HCT116 (cell line): ENCODE results near the gene FRMD4A. TPM values are rescaled to one million over a fixed set of nuclear protein-coding genes. Genes with fewer than 3 reads are reported as not detected.

ENCODE experiments used
- ATAC-seq: fragments of 200-7000 bp; cut with Tn5 transposase; 2 replicates; pipeline ENCODE4 v1.9.1; 2020; ENCODE audit warnings: mild to moderate bottlenecking, moderate library complexity
- BruUV-seq: library from RNA; stranded (reverse); fragments of 400-500 nt; replicated peaks from 2 replicates; lab custom pipeline; 2021; lab: Mats Ljungman, UMichigan
- CTCF ChIA-PET: fragments of 300-600 bp; sonication (Branson Sonifier 250); formaldehyde crosslinking; loops from one replicate; lab custom pipeline; 2021; ENCODE audit warnings: antibody characterized with exemption; lab: Charles Lee
- POLR2A ChIA-PET: fragments of 300-600, 350-600 bp; sonication (Branson Sonifier 250); formaldehyde crosslinking; loops from one replicate; lab custom pipeline; 2021; ENCODE audit warnings: antibody characterized with exemption; lab: Charles Lee
- RAD21 ChIA-PET, 2 experiments: fragments of 300-600 bp; sonication (Branson Sonifier 250); formaldehyde crosslinking; loops; one replicate each; lab custom pipeline; 2023; ENCODE audit warnings: low total read pairs in 2 of 2; ENCODE audit not compliant: uncharacterized antibody in 2 of 2, unreplicated experiment in 2 of 2, low non-redundant PET in 1 of 2; lab: Charles Lee
- DNase-seq: peaks from one replicate; pipeline ENCODE4 v3.0.0-alpha.2; 2010; ENCODE audit warnings: low read depth, low spot score
- H2AFZ ChIP-seq: fragments of 200-600 bp; shearing (Covaris generic), sonication (generic); 2 replicates; pipeline ENCODE4 v1.6.1; 2017; ENCODE audit warnings: low read depth, mixed run types, mixed read lengths, antibody characterized with exemption, low read length; ENCODE audit not compliant: poor library complexity, severe bottlenecking
- H3K27ac ChIP-seq: 2 replicates; pipeline ENCODE4 v1.5.1; 2012; ENCODE audit warnings: low read depth, low read length
- H3K27me3 ChIP-seq: fragments of 200-600 bp; sonication (generic); 2 replicates; pipeline ENCODE4 v1.6.1; 2016; ENCODE audit warnings: mixed run types, low read length, mixed read lengths; ENCODE audit not compliant: insufficient read depth
- H3K36me3 ChIP-seq, 2 experiments: fragments of 200-500 bp in 1 of 2; fragments of 200-600 bp in 1 of 2; sonication (Bioruptor generic) in 1 of 2; sonication (generic) in 1 of 2; 2 replicates each; pipeline versions ENCODE4 v1.5.1 to v1.6.1; 2014 to 2016; ENCODE audit warnings: low read length in 2 of 2, inconsistent platforms in 1 of 2, mixed read lengths in 1 of 2, mixed run types in 1 of 2; ENCODE audit not compliant: insufficient read depth in 2 of 2, control insufficient read depth in 1 of 2
- H3K4me1 ChIP-seq, 2 experiments: fragments of 200-600 bp in 1 of 2; sonication (generic) in 1 of 2; 2 replicates each; pipeline versions ENCODE4 v1.5.1 to v1.6.1; 2012 to 2017; ENCODE audit warnings: low read length in 2 of 2, inconsistent platforms in 1 of 2, mild to moderate bottlenecking in 1 of 2, mixed read lengths in 1 of 2, mixed run types in 1 of 2, moderate library complexity in 1 of 2; ENCODE audit not compliant: insufficient read depth in 2 of 2, control insufficient read depth in 1 of 2
- H3K4me2 ChIP-seq: fragments of 200-600 bp; sonication (generic); 2 replicates; pipeline ENCODE4 v1.6.1; 2017; ENCODE audit warnings: mixed run types, low read length, mixed read lengths
- H3K4me3 ChIP-seq, 2 experiments: fragments of 200-600 bp in 1 of 2; sonication (generic) in 1 of 2; replicated peaks in 1 of 2; 2 replicates each; pipeline ENCODE4 v1.5.1; 2011 to 2016; ENCODE audit warnings: low read length in 2 of 2, control low read depth in 1 of 2, low read depth in 1 of 2, mild to moderate bottlenecking in 1 of 2, mixed read lengths in 1 of 2, mixed run types in 1 of 2
- H3K79me2 ChIP-seq: fragments of 200-600 bp; sonication (generic); 2 replicates; pipeline ENCODE4 v1.6.1; 2017; ENCODE audit warnings: mild to moderate bottlenecking, mixed run types, low read length, moderate library complexity, mixed read lengths; ENCODE audit not compliant: insufficient read depth
- H3K9ac ChIP-seq: fragments of 200-600 bp; sonication (generic); 2 replicates; pipeline ENCODE4 v1.6.1; 2016; ENCODE audit warnings: low read length, mixed read lengths
- H3K9me2 ChIP-seq: fragments of 200-600 bp; sonication (generic), shearing (Covaris generic); 2 replicates; pipeline ENCODE4 v1.6.1; 2017; ENCODE audit warnings: mixed run types, mild to moderate bottlenecking, moderate library complexity; ENCODE audit not compliant: insufficient read depth
- H3K9me3 ChIP-seq, 2 experiments: fragments of 200-500 bp in 1 of 2; fragments of 200-600 bp in 1 of 2; sonication (Bioruptor generic) in 1 of 2; sonication (generic) in 1 of 2; 2 replicates each; pipeline ENCODE4 v1.6.1; 2014 to 2017; ENCODE audit warnings: low read length in 2 of 2, mixed read lengths in 2 of 2, inconsistent platforms in 1 of 2, low read depth in 1 of 2, mild to moderate bottlenecking in 1 of 2, mixed run types in 1 of 2, moderate library complexity in 1 of 2; ENCODE audit not compliant: control insufficient read depth in 1 of 2, insufficient read depth in 1 of 2
- H4K20me1 ChIP-seq: fragments of 200-600 bp; sonication (generic), shearing (Covaris generic); 2 replicates; pipeline ENCODE4 v1.6.1; 2017; ENCODE audit warnings: mixed run types, mild to moderate bottlenecking, moderate library complexity; ENCODE audit not compliant: insufficient read depth
- CBX3 ChIP-seq: IDR thresholded peaks from 2 replicates; pipeline ENCODE4 v1.6.1; 2012; ENCODE audit warnings: low read depth
- EGR1 ChIP-seq: IDR thresholded peaks from 2 replicates; pipeline ENCODE4 v1.6.1; 2012; ENCODE audit warnings: low read depth
- ELF1 ChIP-seq: IDR thresholded peaks from 2 replicates; pipeline ENCODE4 v1.6.1; 2012; ENCODE audit warnings: low read depth, borderline replicate concordance
- EZH2phosphoT487 ChIP-seq: fragments of 200-600 bp; IDR thresholded peaks from 2 replicates; pipeline ENCODE4 v1.6.1; 2018; ENCODE audit warnings: antibody characterized with exemption, borderline replicate concordance
- FOSL1 ChIP-seq: IDR thresholded peaks from 2 replicates; pipeline ENCODE4 v1.6.1; 2012; ENCODE audit warnings: low read depth
- POLR2A ChIP-seq: IDR thresholded peaks from 2 replicates; pipeline ENCODE4 v1.7.0; 2011; ENCODE audit warnings: borderline replicate concordance; ENCODE audit not compliant: insufficient read depth, insufficient read length; ENCODE audit errors: extremely low read depth
- POLR2AphosphoS5 ChIP-seq: IDR thresholded peaks from 2 replicates; pipeline ENCODE4 v1.6.1; 2011; ENCODE audit warnings: mild to moderate bottlenecking, low read depth, low read length, moderate library complexity
- RAD21 ChIP-seq: IDR thresholded peaks from 2 replicates; pipeline ENCODE4 v1.6.1; 2012; ENCODE audit warnings: low read depth, mild to moderate bottlenecking
- SIN3A ChIP-seq: IDR thresholded peaks from 2 replicates; pipeline ENCODE4 v1.6.1; 2012; ENCODE audit warnings: low read depth
- SP1 ChIP-seq: IDR thresholded peaks from 2 replicates; pipeline ENCODE4 v1.6.1; 2012; ENCODE audit warnings: low read depth
- TCF7L2 ChIP-seq: IDR thresholded peaks from 2 replicates; pipeline ENCODE4 v1.7.0; 2011; ENCODE audit warnings: borderline replicate concordance, inconsistent platforms; ENCODE audit not compliant: insufficient read depth, insufficient read length; ENCODE audit errors: extremely low read depth
- YY1 ChIP-seq: IDR thresholded peaks from 2 replicates; pipeline ENCODE4 v1.6.1; 2011; ENCODE audit warnings: low read length, low read depth, moderate library complexity, mild to moderate bottlenecking; ENCODE audit not compliant: insufficient replicate concordance; ENCODE audit errors: extremely low read depth
- ZNF274 ChIP-seq: fragments of 200-500 bp; sonication (Bioruptor generic); IDR thresholded peaks from 2 replicates; pipeline ENCODE4 v1.6.1; 2014; ENCODE audit warnings: mild to moderate bottlenecking, low read depth, low read length, inconsistent platforms
- intact Hi-C: fragments of 100-400 bp; cut with micrococcal nuclease; formaldehyde crosslinking; loops from 2 replicates; pipeline ENCODE4 v1.10.0; 2022
- total RNA-seq: library from RNA; stranded (reverse); gene quantifications from one replicate; pipeline ENCODE4 v1.2.1, GENCODE V29; 2021; ENCODE audit not compliant: unreplicated experiment
- TF ChIP-seq, protein P1 (sequence below): IDR thresholded peaks from 2 replicates; pipeline ENCODE4 v1.6.1; 2011; ENCODE audit warnings: mild to moderate bottlenecking, low read length, moderate library complexity; ENCODE audit not compliant: insufficient replicate concordance; ENCODE audit errors: extremely low read depth
- TF ChIP-seq, protein P2 (sequence below): IDR thresholded peaks from 2 replicates; pipeline ENCODE4 v1.6.1; 2012

The FRMD4A gene
- total RNA-seq, 1 experiment from 2014 or later: 0.20 TPM

DNA sequence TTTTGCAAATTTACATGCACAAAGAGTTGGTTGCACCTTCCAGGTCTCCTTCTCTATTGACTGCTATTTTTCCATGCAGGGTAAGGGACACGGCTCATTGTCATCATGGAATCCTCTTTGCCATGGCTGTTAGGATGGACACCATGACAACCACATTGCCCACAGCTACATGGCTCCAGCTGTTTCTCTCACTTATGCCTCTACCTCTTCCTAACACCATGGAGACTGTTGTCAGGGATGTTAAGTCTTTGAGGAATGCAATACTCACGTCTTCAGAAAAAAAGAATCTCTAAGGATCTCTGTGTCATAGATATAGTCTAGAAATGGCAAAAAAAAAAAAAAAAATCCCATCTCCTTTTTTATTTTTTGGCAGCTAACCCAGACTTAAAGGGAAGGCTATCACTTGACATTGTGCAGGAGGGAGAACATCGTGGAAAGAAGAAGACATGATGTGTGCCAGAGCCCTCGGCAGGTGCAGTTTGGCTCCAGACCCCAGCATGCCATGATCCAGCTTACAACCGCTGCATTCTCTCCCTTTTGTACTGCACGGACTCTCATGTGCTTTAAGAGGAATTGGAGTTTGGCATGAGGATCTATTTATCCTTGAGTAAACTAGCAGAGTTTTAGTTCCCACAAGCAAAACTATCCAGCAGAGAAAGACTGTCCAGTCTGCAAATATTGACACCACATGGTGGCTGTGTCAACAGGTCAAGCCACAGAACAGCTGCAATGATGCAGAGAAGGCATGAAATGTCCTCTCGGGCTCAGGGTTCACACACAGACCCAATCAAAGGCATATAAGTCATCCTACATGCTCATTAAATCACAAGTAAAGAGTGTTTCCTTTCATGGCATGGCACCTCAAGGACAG, 70.8 kb downstream of the FRMD4A start:
- H3K9ac ChIP-seq: no peak overlapping the region
- H2AFZ ChIP-seq: no peak overlapping the region
- ATAC-seq (no peak), DNase-seq (no peak)
- peaks cover 74% of the 10 kb centered on the region for H3K27me3 ChIP-seq
- no peaks in the 10 kb centered on the region for H3K36me3 ChIP-seq
- no peak overlapping the region for H3K27ac ChIP-seq
- H3K79me2 ChIP-seq: no peaks in the 10 kb centered on the region
- TF ChIP-seq EGR1: no peak
- TF ChIP-seq, protein P1, sequence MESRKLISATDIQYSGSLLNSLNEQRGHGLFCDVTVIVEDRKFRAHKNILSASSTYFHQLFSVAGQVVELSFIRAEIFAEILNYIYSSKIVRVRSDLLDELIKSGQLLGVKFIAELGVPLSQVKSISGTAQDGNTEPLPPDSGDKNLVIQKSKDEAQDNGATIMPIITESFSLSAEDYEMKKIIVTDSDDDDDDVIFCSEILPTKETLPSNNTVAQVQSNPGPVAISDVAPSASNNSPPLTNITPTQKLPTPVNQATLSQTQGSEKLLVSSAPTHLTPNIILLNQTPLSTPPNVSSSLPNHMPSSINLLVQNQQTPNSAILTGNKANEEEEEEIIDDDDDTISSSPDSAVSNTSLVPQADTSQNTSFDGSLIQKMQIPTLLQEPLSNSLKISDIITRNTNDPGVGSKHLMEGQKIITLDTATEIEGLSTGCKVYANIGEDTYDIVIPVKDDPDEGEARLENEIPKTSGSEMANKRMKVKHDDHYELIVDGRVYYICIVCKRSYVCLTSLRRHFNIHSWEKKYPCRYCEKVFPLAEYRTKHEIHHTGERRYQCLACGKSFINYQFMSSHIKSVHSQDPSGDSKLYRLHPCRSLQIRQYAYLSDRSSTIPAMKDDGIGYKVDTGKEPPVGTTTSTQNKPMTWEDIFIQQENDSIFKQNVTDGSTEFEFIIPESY: no peak
- no peak for TF ChIP-seq EZH2phosphoT487
- no peak for TF ChIP-seq ZNF274
- TF ChIP-seq FOSL1: no peak
- no peak for TF ChIP-seq YY1
- TF ChIP-seq SP1: no peak
- TF ChIP-seq CBX3: no peak
- TF ChIP-seq TCF7L2: no peak
- TF ChIP-seq, protein P2, sequence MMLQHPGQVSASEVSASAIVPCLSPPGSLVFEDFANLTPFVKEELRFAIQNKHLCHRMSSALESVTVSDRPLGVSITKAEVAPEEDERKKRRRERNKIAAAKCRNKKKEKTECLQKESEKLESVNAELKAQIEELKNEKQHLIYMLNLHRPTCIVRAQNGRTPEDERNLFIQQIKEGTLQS: no peak
- no peak for TF ChIP-seq POLR2A
- no peak for TF ChIP-seq POLR2AphosphoS5
- TF ChIP-seq ELF1: no peak
- no peak for TF ChIP-seq RAD21
- TF ChIP-seq SIN3A: no peak
- intact Hi-C loops: no loop called here
- no peaks in the 10 kb centered on the region for H3K4me1 ChIP-seq
- H3K9me2 ChIP-seq: no peaks in the 10 kb centered on the region
- no peak overlapping the region for H3K4me3 ChIP-seq
- ChIA-PET RAD21 (no interaction called here), POLR2A (no interaction called here), CTCF (no interaction called here)
- no peaks in the 10 kb centered on the region for H4K20me1 ChIP-seq
- H3K9me3 ChIP-seq: no peaks in the 10 kb centered on the region
- BruUV-seq: no TSS peak
- no peak overlapping the region for H3K4me2 ChIP-seq
